ENCODE results near the gene GRK5.
A peak's percentile ranks its signal among the peaks of the same experiment; 100 is the strongest.

GRK5 gene

DNA sequence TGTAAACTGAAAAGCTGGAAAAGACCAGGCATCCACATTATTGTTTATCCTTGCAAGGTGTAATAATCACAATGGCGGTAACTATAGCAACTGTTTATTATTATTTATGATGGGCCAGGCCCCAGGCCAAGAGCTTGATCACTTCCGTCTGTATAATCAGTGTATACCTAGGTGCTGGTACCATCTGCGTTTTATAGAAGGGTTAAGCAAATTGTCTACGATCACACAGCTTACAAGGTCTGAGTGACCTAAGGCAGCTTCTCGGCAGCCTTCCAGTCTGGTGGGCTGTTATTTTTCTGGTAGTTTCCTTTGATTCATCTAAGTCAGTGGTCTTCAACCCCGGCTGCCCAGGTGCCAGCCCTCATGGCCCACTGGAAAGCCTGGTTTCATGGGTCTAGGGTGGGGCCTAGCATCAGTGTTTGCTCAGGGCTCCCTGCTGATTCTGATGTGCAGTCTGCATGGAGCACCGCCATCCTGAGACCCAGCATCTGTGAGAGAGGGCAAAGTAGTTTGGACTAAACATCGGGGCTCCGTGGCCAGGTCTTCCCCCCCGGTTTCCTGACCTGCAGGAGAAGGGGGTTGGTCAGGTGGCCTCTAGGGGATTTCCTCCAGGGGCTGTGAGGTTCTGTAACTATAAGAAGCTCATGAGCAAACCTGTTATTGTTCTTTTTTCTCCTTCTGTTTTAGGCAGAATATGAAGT lies 188.8 kb downstream of the GRK5 start:
- Mint-ChIP-seq H3K36me3 (ENCODE audit: low read depth) (peaks cover 9% of the 10 kb centered on the region), H3K4me1 (peaks cover 62% of the 10 kb centered on the region), H3K9me3 (no peaks in the 10 kb centered on the region), H3K4me3 (no peak overlapping the region), H3K27ac (peak overlapping the region in 2 of 3 experiments; percentile 21 to 63), H3K27me3 (ENCODE audit: low read depth) (peaks cover 6% of the 10 kb centered on the region)
- TF ChIP-seq, protein P1, sequence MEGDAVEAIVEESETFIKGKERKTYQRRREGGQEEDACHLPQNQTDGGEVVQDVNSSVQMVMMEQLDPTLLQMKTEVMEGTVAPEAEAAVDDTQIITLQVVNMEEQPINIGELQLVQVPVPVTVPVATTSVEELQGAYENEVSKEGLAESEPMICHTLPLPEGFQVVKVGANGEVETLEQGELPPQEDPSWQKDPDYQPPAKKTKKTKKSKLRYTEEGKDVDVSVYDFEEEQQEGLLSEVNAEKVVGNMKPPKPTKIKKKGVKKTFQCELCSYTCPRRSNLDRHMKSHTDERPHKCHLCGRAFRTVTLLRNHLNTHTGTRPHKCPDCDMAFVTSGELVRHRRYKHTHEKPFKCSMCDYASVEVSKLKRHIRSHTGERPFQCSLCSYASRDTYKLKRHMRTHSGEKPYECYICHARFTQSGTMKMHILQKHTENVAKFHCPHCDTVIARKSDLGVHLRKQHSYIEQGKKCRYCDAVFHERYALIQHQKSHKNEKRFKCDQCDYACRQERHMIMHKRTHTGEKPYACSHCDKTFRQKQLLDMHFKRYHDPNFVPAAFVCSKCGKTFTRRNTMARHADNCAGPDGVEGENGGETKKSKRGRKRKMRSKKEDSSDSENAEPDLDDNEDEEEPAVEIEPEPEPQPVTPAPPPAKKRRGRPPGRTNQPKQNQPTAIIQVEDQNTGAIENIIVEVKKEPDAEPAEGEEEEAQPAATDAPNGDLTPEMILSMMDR (IDR thresholded peaks at IDR 0.05; ENCODE audit: unreplicated experiment in 3 of 3), result no peak

DNA sequence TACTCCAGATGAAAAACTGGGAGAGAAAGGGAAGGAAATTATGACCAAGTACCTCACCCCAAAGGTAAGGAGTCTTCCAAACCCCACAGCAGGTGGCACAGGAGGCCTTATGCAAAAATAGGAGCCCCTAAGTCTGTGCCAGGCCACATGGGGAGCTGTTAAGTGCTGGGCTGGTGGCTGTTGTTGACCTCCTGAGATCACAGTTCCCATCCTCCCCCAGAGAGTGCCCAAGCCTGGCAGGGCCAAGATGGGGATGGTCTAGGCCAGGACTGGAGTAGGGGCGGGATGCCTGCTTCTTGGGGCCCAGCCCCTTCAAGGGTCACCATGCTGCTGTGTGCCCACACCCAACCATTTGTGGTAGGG lies 189.3 kb downstream of the GRK5 start:
- H3K4me3 Mint-ChIP-seq, result no peak overlapping the region
- peaks cover 9% of the 10 kb centered on the region for H3K36me3 Mint-ChIP-seq (ENCODE audit: low read depth)
- no peaks in the 10 kb centered on the region for H3K9me3 Mint-ChIP-seq
- H3K27me3 Mint-ChIP-seq (ENCODE audit: low read depth), result peaks cover 10% of the 10 kb centered on the region
- TF ChIP-seq, protein P1 (IDR thresholded peaks at IDR 0.05; ENCODE audit: unreplicated experiment in 3 of 3), result no peak
- peaks cover 67% of the 10 kb centered on the region for H3K4me1 Mint-ChIP-seq
- H3K27ac Mint-ChIP-seq, result no peak overlapping the region

DNA sequence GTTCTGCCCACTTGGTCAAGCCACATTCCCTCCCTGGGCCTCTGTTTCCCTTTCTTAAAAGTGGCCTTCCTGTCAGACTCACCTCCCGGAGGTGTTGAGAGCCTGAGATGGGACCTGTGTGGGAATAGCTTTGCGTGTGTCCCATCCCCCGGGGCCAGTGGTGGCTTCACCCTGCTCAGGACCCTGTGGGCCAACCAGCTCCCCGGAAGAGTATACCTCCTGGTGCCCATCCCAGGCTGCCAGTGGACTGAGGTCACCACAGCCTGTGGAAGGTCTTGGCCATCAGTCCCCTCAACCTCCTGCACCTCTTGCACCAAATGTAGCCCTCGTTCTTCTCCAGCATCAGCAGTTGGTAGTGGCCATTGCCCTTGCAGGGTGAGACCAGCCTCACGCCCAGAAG lies 190.0 kb downstream of the GRK5 start:
- peaks cover 66% of the 10 kb centered on the region for H3K4me1 Mint-ChIP-seq
- peaks cover 13% of the 10 kb centered on the region for H3K27me3 Mint-ChIP-seq (ENCODE audit: low read depth)
- no peak overlapping the region for H3K4me3 Mint-ChIP-seq
- TF ChIP-seq, protein P1 (IDR thresholded peaks at IDR 0.05; ENCODE audit: unreplicated experiment in 3 of 3), result no peak
- peaks cover 9% of the 10 kb centered on the region for H3K36me3 Mint-ChIP-seq (ENCODE audit: low read depth)
- no peaks in the 10 kb centered on the region for H3K9me3 Mint-ChIP-seq
- H3K27ac Mint-ChIP-seq, result peak overlapping the region in 2 of 3 experiments; percentile 7 to 50

DNA sequence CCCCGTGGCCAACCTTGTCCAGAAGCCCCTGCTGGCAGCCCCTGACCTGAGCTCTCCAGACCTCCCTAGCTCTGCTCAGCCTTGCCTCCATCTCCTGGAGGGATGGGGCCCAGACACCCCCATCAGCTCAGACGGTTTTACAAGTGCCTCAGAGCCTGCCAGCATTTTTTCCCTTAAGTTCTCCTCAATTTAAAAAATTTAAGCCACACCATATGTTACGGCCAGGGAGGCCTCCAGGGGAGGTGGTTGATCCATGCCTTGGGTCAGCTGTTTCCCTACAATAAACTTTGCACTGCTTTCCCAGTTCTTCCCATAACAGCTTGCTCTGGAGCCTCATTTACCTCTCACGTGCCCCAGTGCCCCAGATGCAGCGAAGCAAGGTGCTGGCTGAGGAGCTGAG lies 191.6 kb downstream of the GRK5 start:
- Mint-ChIP-seq H3K36me3 (ENCODE audit: low read depth) (peaks cover 9% of the 10 kb centered on the region), H3K4me1 (peaks cover 54% of the 10 kb centered on the region), H3K9me3 (no peaks in the 10 kb centered on the region), H3K4me3 (no peak overlapping the region), H3K27me3 (ENCODE audit: low read depth) (peaks cover 13% of the 10 kb centered on the region), H3K27ac (peak overlapping the region; percentile 27 to 39 (median 36))
- TF ChIP-seq, protein P1 (IDR thresholded peaks at IDR 0.05; ENCODE audit: unreplicated experiment in 3 of 3), result no peak

DNA sequence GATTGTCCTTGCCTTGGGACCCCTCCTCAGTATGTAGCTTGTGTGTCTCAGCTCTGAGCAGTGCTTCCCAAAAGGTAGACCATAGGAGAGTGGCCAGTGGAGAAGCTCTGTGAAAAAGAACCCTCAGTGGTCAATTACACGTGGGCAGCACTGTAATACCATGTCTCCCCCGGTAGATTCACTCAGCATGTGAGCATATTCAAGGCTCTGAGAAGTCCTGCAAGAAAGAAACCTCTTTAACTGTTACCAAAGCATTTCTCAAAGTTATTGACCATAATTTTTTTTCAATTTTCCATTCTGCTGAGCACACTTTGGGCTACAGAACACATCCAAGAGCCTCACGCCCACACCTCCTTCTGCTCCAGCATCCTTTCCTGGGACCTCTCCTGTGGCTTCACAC lies 192.1 kb downstream of the GRK5 start:
- TF ChIP-seq, protein P1 (IDR thresholded peaks at IDR 0.05; ENCODE audit: unreplicated experiment in 3 of 3), result no peak
- Mint-ChIP-seq H3K36me3 (ENCODE audit: low read depth) (peaks cover 9% of the 10 kb centered on the region), H3K27me3 (ENCODE audit: low read depth) (peaks cover 13% of the 10 kb centered on the region), H3K4me3 (no peak overlapping the region), H3K4me1 (peaks cover 50% of the 10 kb centered on the region), H3K27ac (peak overlapping the region; percentile 27 to 39 (median 36)), H3K9me3 (no peaks in the 10 kb centered on the region)
